Loucy (cell line): Measurements from ENCODE around the gene STXBP3.
"Not testable (repeated sequence)": the region's sequence is repeated elsewhere in the genome, so short reads cannot be mapped to it uniquely, and the experiment has no call there.

Source experiments
- H2AFZ ChIP-seq: fragments of 200-600 bp; sonication (generic); 2 replicates; pipeline ENCODE4 v1.6.0; 2016; ENCODE audit warnings: antibody characterized with exemption, mild to moderate bottlenecking, low read length, moderate library complexity
- H3F3A ChIP-seq: fragments of 200-600 bp; 2 replicates; pipeline ENCODE4 v1.6.0; 2016; ENCODE audit warnings: antibody characterized with exemption, low read depth, mild to moderate bottlenecking
- H3K27me3 ChIP-seq: fragments of 200-600 bp; sonication (generic); 2 replicates; pipeline ENCODE4 v1.6.1; 2014; ENCODE audit warnings: low read length, mild to moderate bottlenecking; ENCODE audit not compliant: insufficient read depth, poor library complexity, severe bottlenecking
- H3K36me3 ChIP-seq: fragments of 200-600 bp; sonication (generic); 2 replicates; pipeline ENCODE4 v1.6.1; 2016; ENCODE audit warnings: low read length; ENCODE audit not compliant: insufficient read depth
- H3K4me1 ChIP-seq: fragments of 200-600 bp; sonication (generic); 2 replicates; pipeline ENCODE4 v1.5.1; 2014; ENCODE audit warnings: low read length, mild to moderate bottlenecking; ENCODE audit not compliant: insufficient read depth, poor library complexity, severe bottlenecking
- H3K4me2 ChIP-seq: fragments of 200-600 bp; sonication (generic); 2 replicates; pipeline ENCODE4 v1.6.0; 2014; ENCODE audit warnings: antibody characterized with exemption, low read length, low read depth, mild to moderate bottlenecking; ENCODE audit not compliant: poor library complexity, severe bottlenecking
- H3K4me3 ChIP-seq: fragments of 200-600 bp; sonication (generic); 2 replicates; pipeline ENCODE4 v1.5.1; 2014; ENCODE audit warnings: low read length, mild to moderate bottlenecking, mixed read lengths; ENCODE audit not compliant: poor library complexity, severe bottlenecking
- H3K79me2 ChIP-seq: fragments of 200-600 bp; sonication (generic); 2 replicates; pipeline ENCODE4 v1.6.1; 2014; ENCODE audit warnings: low read length; ENCODE audit not compliant: insufficient read depth
- H3K9ac ChIP-seq: fragments of 200-600 bp; sonication (generic); 2 replicates; pipeline ENCODE4 v1.6.0; 2014; ENCODE audit warnings: mild to moderate bottlenecking, low read depth, low read length, moderate library complexity; ENCODE audit not compliant: poor library complexity, severe bottlenecking
- H3K9me2 ChIP-seq: fragments of 200-600 bp; sonication (generic); replicated peaks from 2 replicates; pipeline ENCODE4 v1.6.1; 2016; ENCODE audit warnings: low read depth, low read length, mixed read lengths
- H3K9me3 ChIP-seq: fragments of 200-600 bp; sonication (generic); 2 replicates; pipeline ENCODE4 v1.6.1; 2014; ENCODE audit warnings: mild to moderate bottlenecking, antibody characterized with exemption, low read length, low read depth; ENCODE audit not compliant: insufficient read depth
- H4K20me1 ChIP-seq: fragments of 200-600 bp; sonication (generic); 2 replicates; pipeline ENCODE4 v1.6.0; 2014; ENCODE audit warnings: antibody characterized with exemption, low read length, mild to moderate bottlenecking; ENCODE audit not compliant: insufficient read depth, poor library complexity, severe bottlenecking
- CTCF ChIP-seq: fragments of 200-600 bp; sonication (generic); conservative IDR thresholded peaks from 2 replicates; pipeline ENCODE4 v1.5.1; 2014; ENCODE audit warnings: mild to moderate bottlenecking, antibody characterized with exemption, low read length
- EZH2phosphoT487 ChIP-seq: fragments of 200-600 bp; IDR thresholded peaks from 2 replicates; pipeline ENCODE4 v1.6.1; 2018; ENCODE audit warnings: antibody characterized with exemption, mild to moderate bottlenecking, moderate library complexity, borderline replicate concordance

The STXBP3 gene

GRCh38 chr1:108779455-108779854, 33.0 kb downstream of the STXBP3 start:
- Histone ChIP-seq H3K4me1 (no peaks in the 10 kb centered on the region), H3K79me2 (no peaks in the 10 kb centered on the region), H3K9me3 (no peaks in the 10 kb centered on the region), H3K9ac (no peak overlapping the region), H3K27me3 (no peaks in the 10 kb centered on the region), H3K9me2 (no peaks in the 10 kb centered on the region), H3K4me2 (no peak overlapping the region), H2AFZ (no peak overlapping the region), H3K4me3 (no peak overlapping the region), H3F3A (no peaks in the 10 kb centered on the region), H4K20me1 (no peaks in the 10 kb centered on the region), H3K36me3 (peaks cover 77% of the 10 kb centered on the region)
- TF ChIP-seq EZH2phosphoT487 (no peak), CTCF (no peak)

GRCh38 chr1:108780937-108781574, 34.6 kb downstream of the STXBP3 start:
- peaks cover 79% of the 10 kb centered on the region for H3K36me3 ChIP-seq
- no peaks in the 10 kb centered on the region for H3K79me2 ChIP-seq
- no peaks in the 10 kb centered on the region for H3K9me2 ChIP-seq
- H3K9me3 ChIP-seq = peaks cover 15% of the 10 kb centered on the region; the same call in 1 of the 2 replicates
- H3F3A ChIP-seq = no peaks in the 10 kb centered on the region
- H4K20me1 ChIP-seq = no peaks in the 10 kb centered on the region
- H3K4me1 ChIP-seq = no peaks in the 10 kb centered on the region
- no peak overlapping the region for H3K4me2 ChIP-seq
- TF ChIP-seq CTCF (no peak), EZH2phosphoT487 (no peak)
- H2AFZ ChIP-seq = no peak overlapping the region
- H3K9ac ChIP-seq = no peak overlapping the region
- H3K27me3 ChIP-seq = no peaks in the 10 kb centered on the region
- no peak overlapping the region for H3K4me3 ChIP-seq

- Histone ChIP-seq H3K36me3 (peaks cover 79% of the 10 kb centered on the region), H3K9me3 (peaks cover 17% of the 10 kb centered on the region; the same call in 1 of the 2 replicates)
- H3K9me2 ChIP-seq, H3K9ac ChIP-seq, H4K20me1 ChIP-seq, H3K4me3 ChIP-seq, H3K27me3 ChIP-seq, H3F3A ChIP-seq, H3K4me1 ChIP-seq, H3K4me2 ChIP-seq, H3K79me2 ChIP-seq, H2AFZ ChIP-seq: not testable (repeated sequence)
These were observed 35.1 kb downstream of the STXBP3 start for GRCh38 chr1:108781575-108781944.

- Histone ChIP-seq H2AFZ (no peak overlapping the region), H3K27me3 (no peaks in the 10 kb centered on the region), H3K36me3 (peaks cover 61% of the 10 kb centered on the region), H3F3A (no peaks in the 10 kb centered on the region), H3K9me2 (no peaks in the 10 kb centered on the region), H3K4me1 (no peaks in the 10 kb centered on the region), H3K4me3 (no peak overlapping the region), H3K4me2 (no peak overlapping the region), H3K9me3 (peaks cover 17% of the 10 kb centered on the region; the same call in 1 of the 2 replicates), H3K9ac (no peak overlapping the region), H3K79me2 (no peaks in the 10 kb centered on the region), H4K20me1 (no peaks in the 10 kb centered on the region)
- TF ChIP-seq EZH2phosphoT487 (no peak), CTCF (no peak)
These were observed 38.8 kb downstream of the STXBP3 start for GRCh38 chr1:108785264-108785663.
